Bronchial epithelial cell (primary cell): Measurements from ENCODE around the gene CEP20. TPM values are rescaled to one million over a fixed set of nuclear protein-coding genes. Genes with fewer than 3 reads are reported as not detected.

ENCODE experiments used
- DNase-seq: peaks from one replicate; pipeline ENCODE4 v3.0.0-alpha.2; 2010; ENCODE audit warnings: low read depth
- FAIRE-seq: peaks from 2 replicates; lab custom pipeline; 2011; peaks lifted over from hg19 to GRCh38; lab: Jason Lieb, UNC
- H3K27me3 ChIP-seq: 2 replicates; pipeline ENCODE4 v1.5.1; 2011; ENCODE audit warnings: low read length; ENCODE audit not compliant: control insufficient read depth, insufficient read depth
- H3K36me3 ChIP-seq: 2 replicates; pipeline ENCODE4 v1.5.1; 2011; ENCODE audit warnings: low read length; ENCODE audit not compliant: control insufficient read depth, insufficient read depth
- H3K4me3 ChIP-seq: 2 replicates; pipeline ENCODE4 v1.5.1; 2011; ENCODE audit warnings: mild to moderate bottlenecking, low read depth, low read length, control low read depth
- CTCF ChIP-seq: IDR thresholded peaks from 2 replicates; pipeline ENCODE4 v1.5.1; 2011; ENCODE audit warnings: mild to moderate bottlenecking, moderate library complexity, low read length, control low read depth, inconsistent platforms; ENCODE audit not compliant: insufficient read depth, severe bottlenecking
- total RNA-seq: library from RNA; depleted of rRNA; stranded (reverse); fragments of >200 nt; gene quantifications from 2 replicates; pipeline ENCODE4 v1.2.1, GENCODE V29; 2014

CEP20 gene
- total RNA-seq, 1 donor from 2014 or later = 46.6 TPM

DNA sequence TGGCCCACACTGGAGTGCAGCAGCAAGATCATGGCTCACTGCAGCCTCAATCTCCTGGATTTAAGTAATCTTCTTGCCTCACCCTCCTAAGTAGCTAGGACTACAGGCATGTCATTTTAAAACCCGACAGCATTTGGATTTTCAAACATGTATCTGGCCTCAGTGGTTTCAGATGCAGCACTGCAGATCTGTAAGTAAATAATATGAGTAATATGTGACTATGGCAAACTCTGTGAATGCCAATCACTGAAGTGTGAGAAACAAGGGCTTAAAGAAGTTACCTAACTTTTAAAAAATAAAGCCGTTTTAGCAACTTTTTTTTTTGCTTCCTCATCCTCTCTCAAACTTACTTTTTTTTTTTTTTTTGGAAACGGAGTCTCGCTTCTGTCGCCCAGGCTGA lies 11.9 kb downstream of the CEP20 start:
- no peak for TF ChIP-seq CTCF
- peaks cover 1% of the 10 kb centered on the region for H3K36me3 ChIP-seq
- no peak overlapping the region for H3K4me3 ChIP-seq
- H3K27me3 ChIP-seq = no peaks in the 10 kb centered on the region
- DNase-seq (peak; percentile 34), FAIRE-seq (no peak)

- FAIRE-seq = peak; percentile 18
- no peaks in the 10 kb centered on the region for H3K27me3 ChIP-seq
- TF ChIP-seq CTCF = peak; percentile 84
- DNase-seq = peak; percentile 67
- H3K36me3 ChIP-seq = peaks cover 5% of the 10 kb centered on the region
- no peak overlapping the region for H3K4me3 ChIP-seq
Observed at GRCh38 chr16:15874745-15875314, 13.6 kb downstream of the CEP20 start.

GRCh38 chr16:15873737-15874136 lies 14.7 kb downstream of the CEP20 start:
- TF ChIP-seq CTCF = no peak
- Histone ChIP-seq H3K36me3 (peaks cover 6% of the 10 kb centered on the region), H3K27me3 (no peaks in the 10 kb centered on the region), H3K4me3 (no peak overlapping the region)
- DNase-seq = no peak
- no peak for FAIRE-seq

- no peak for FAIRE-seq
- TF ChIP-seq CTCF = no peak
- Histone ChIP-seq H3K36me3 (peaks cover 6% of the 10 kb centered on the region), H3K27me3 (no peaks in the 10 kb centered on the region), H3K4me3 (no peak overlapping the region)
- DNase-seq = no peak
Observed at GRCh38 chr16:15873301-15873700, 15.1 kb downstream of the CEP20 start.

DNA sequence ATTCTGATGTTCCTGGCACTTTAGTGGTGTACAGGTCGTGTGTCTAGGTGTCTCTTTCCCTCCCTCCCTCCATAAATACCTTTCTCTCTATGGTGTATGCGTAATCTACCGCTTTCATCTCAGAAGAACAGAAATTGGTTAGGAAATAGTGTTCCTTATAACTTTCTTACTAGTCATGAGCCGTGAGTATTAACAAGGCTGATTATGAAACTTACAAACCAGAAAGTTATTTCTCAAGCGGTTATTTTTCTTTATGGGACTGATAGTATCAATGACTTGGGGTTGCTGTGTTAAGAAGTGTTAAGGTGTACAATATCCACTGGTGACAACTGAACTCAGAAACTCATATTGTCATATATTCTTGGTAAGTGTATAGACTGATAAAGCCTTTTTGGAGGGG lies 18.4 kb downstream of the CEP20 start:
- DNase-seq (no peak), FAIRE-seq (peak; percentile 7)
- H3K27me3 ChIP-seq = no peaks in the 10 kb centered on the region
- TF ChIP-seq CTCF = no peak
- no peak overlapping the region for H3K4me3 ChIP-seq
- peaks cover 8% of the 10 kb centered on the region for H3K36me3 ChIP-seq

DNA sequence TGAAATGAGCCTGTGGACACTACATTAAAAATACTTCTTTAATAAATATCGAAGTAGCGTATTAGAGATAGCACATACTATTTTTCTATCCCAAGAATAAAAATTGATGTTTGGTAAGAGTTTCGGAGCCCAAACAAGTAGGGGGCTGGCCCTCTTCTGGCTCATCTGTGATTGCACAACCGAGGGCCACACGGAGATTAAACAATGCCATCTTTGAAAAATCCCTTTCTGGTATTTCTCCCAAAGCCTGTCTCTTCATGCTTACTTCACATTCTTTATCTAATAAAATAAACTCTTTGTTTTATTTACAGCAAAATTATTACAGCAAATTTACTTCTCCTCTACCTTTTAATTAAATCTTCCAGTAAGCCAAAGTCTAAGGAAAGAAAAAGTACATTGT lies 22.0 kb downstream of the CEP20 start:
- no peaks in the 10 kb centered on the region for H3K27me3 ChIP-seq
- TF ChIP-seq CTCF = no peak
- H3K4me3 ChIP-seq = no peak overlapping the region
- no peak for DNase-seq
- H3K36me3 ChIP-seq = peaks cover 6% of the 10 kb centered on the region
- FAIRE-seq = no peak
